Sigmoid colon (tissue), 4 donors: ENCODE measurements around the gene TBC1D13.

Experiments
- CTCF ChIP-seq, 4 experiments: fragments of 450-650 bp in 3 of 4; fragments of 200-600 bp in 1 of 4; IDR thresholded peaks; one replicate each; pipeline ENCODE4 v1.5.1; 2016 to 2019; ENCODE audit warnings: antibody characterized with exemption in 4 of 4, mild to moderate bottlenecking in 3 of 4, moderate library complexity in 2 of 4
- EP300 ChIP-seq, 4 donors: sonication (generic); formaldehyde crosslinking; IDR thresholded peaks; one replicate each; pipeline ENCODE4 v1.6.1; 2017; ENCODE audit warnings: antibody characterized with exemption in 4 of 4
- POLR2A ChIP-seq, 2 donors: fragments of 450-650 bp; IDR thresholded peaks; one replicate each; pipeline ENCODE4 v1.6.1; 2016; ENCODE audit warnings: antibody characterized with exemption in 2 of 2, mild to moderate bottlenecking in 2 of 2, moderate library complexity in 2 of 2
- POLR2AphosphoS5 ChIP-seq, 4 donors: sonication (generic); formaldehyde crosslinking; IDR thresholded peaks; one replicate each; pipeline ENCODE4 v1.6.1; 2017; ENCODE audit warnings: antibody characterized with exemption in 4 of 4

GRCh38 chr9:128823362-128823902 lies 36.4 kb downstream of the TBC1D13 start:
- TF ChIP-seq CTCF (IDR thresholded peaks at IDR 0.05) (no peak), EP300 (IDR thresholded peaks at IDR 0.05) (no peak), POLR2AphosphoS5 (IDR thresholded peaks at IDR 0.05) (no peak), POLR2A (IDR thresholded peaks at IDR 0.05) (no peak)
